Activated CD4-positive, alpha-beta T cell treated with anti-CD3 and anti-CD28 coated beads for 36 hours (primary cell): ENCODE data around the gene PAX5. TPM values are rescaled to one million over a fixed set of nuclear protein-coding genes. Genes with fewer than 3 reads are reported as not detected.
A peak's percentile ranks its signal among the peaks of the same experiment; 100 is the strongest.
"Not testable (repeated sequence)": the region's sequence is repeated elsewhere in the genome, so short reads cannot be mapped to it uniquely, and the experiment has no call there.

Experiments used
- ATAC-seq: fragments of 200-7000 bp; cut with Tn5 transposase; one replicate; pipeline ENCODE4 v1.10.0; 2021; ENCODE audit warnings: mild to moderate bottlenecking, moderate library complexity
- CTCF ChIA-PET: fragments of 350-600 bp; sonication (Branson Sonifier 250); formaldehyde crosslinking; loops from one replicate; lab custom pipeline; 2021; ENCODE audit warnings: antibody characterized with exemption; lab: Charles Lee
- POLR2A ChIA-PET: fragments of 350-600 bp; sonication (Branson Sonifier 250); formaldehyde crosslinking; loops from one replicate; lab custom pipeline; 2021; ENCODE audit warnings: antibody characterized with exemption, inconsistent platforms; lab: Charles Lee
- DNase-seq: peaks from one replicate; pipeline ENCODE4 v3.0.0-alpha.2; 2020
- H3K27ac Mint-ChIP-seq: one replicate; pipeline ENCODE4 v1.8.0; 2021; ENCODE audit warnings: mixed read lengths
- H3K27me3 Mint-ChIP-seq: one replicate; pipeline ENCODE4 v1.8.0; 2021; ENCODE audit warnings: mixed read lengths
- H3K36me3 Mint-ChIP-seq: one replicate; pipeline ENCODE4 v1.8.0; 2021; ENCODE audit warnings: low read depth, mixed read lengths
- H3K4me1 Mint-ChIP-seq: one replicate; pipeline ENCODE4 v1.8.0; 2021; ENCODE audit warnings: mixed read lengths
- H3K4me3 Mint-ChIP-seq: one replicate; pipeline ENCODE4 v1.8.0; 2021; ENCODE audit warnings: mild to moderate bottlenecking, moderate library complexity, mixed read lengths
- H3K9me3 Mint-ChIP-seq: one replicate; pipeline ENCODE4 v1.8.0; 2021; ENCODE audit warnings: low read depth, mixed read lengths
- intact Hi-C, 2 experiments: fragments of 100-400 bp; cut with DNase I in 1 of 2; cut with micrococcal nuclease in 1 of 2; formaldehyde crosslinking; loops; one replicate each; pipeline versions ENCODE4 v1.14.2 to v1.15.1; 2022 to 2024; cut with DNase I, micrococcal nuclease
- total RNA-seq, 2 experiments: library from RNA; stranded (reverse); gene quantifications; one replicate each; pipeline ENCODE4 v1.2.3, GENCODE V29; 2021

Gene PAX5
- total RNA-seq, 2 experiments from 2014 or later = 0.21 to 0.51 TPM

DNA sequence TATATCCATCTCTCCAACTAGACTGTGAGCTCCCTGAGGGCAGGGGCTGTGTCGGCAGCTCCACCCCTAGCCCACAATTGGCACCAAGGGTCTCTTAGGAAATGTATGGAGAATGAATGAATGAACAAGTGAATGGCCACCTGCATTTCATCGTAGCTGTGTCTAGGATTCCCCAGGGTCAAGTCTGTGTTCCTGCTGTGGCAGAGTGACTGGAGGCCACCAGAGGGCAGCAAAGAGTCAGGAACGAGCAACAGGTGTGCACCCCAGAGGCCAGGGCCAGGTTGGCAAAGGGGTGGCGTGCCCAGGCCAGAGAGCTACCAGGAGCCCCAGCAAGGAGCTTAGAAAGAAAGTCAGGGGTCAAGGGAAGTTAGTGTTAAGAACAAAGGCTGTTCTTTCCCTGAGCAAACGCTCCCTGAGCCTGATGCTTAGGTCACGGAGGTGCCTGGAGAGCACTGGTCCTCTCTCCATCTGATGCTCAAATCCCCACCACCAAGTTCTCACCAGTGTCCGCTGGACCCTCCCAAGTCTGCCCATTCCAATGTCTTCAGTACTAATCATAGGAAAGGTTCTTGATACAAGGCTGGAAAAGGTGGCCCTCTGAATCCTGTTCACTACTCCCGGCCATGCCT is 160.7 kb downstream of the PAX5 start:
- ChIA-PET CTCF (interaction anchor here (0.5 to 6.1 kb wide), 47 partner anchors 7 to 519 kb away, joined by 3 to 92 read pairs (median 4); no protein-coding TSS in a partner anchor), POLR2A (interaction anchor here (0.6 kb wide), 1 partner anchor 249 kb away, joined by 4 read pairs; no protein-coding TSS in a partner anchor)
- H3K27me3 Mint-ChIP-seq = peaks cover 2% of the 10 kb centered on the region
- H3K4me3 Mint-ChIP-seq = no peak overlapping the region
- intact Hi-C loops = loop anchor here (1.0 to 10.0 kb wide), 7 partner anchors 49 to 531 kb away; no protein-coding TSS in a partner anchor
- peak; percentile 95 for ATAC-seq
- no peak overlapping the region for H3K27ac Mint-ChIP-seq
- H3K36me3 Mint-ChIP-seq = no peaks in the 10 kb centered on the region
- no peaks in the 10 kb centered on the region for H3K4me1 Mint-ChIP-seq
- peak; percentile 89 for DNase-seq
- H3K9me3 Mint-ChIP-seq = no peaks in the 10 kb centered on the region

DNA sequence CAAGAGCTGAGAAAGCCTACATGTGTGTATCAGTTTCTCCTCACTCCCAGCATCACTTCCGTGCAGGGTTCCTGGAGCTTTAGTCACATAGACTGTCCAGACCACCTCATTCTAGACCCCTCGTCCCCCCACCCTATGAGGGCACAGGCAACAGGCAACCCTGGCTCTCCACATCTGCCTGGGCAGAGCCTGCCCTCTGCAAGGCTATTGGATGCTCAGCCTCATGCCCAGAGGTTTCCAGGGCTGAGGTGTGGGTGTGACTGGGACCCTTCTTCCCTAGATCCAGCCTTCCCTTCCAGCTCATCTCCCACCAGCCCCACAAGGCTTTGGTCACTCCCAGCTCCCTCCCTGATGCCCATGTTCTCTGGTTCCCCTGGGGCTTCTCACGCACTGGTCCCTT is 161.4 kb downstream of the PAX5 start:
- ATAC-seq (no peak), DNase-seq (no peak)
- POLR2A ChIA-PET = interaction anchor here (0.6 kb wide), 1 partner anchor 248 kb away, joined by 4 read pairs; no protein-coding TSS in a partner anchor
- CTCF ChIA-PET = interaction anchor here (0.6 to 6.1 kb wide), 42 partner anchors 12 to 1381 kb away, joined by 3 to 92 read pairs (median 4); no protein-coding TSS in a partner anchor
- intact Hi-C loops = loop anchor here (1.0 to 10.0 kb wide), 7 partner anchors 50 to 532 kb away; no protein-coding TSS in a partner anchor
- Mint-ChIP-seq H3K36me3 (no peaks in the 10 kb centered on the region), H3K27ac (no peak overlapping the region), H3K27me3 (peaks cover 5% of the 10 kb centered on the region), H3K4me3 (no peak overlapping the region), H3K9me3 (no peaks in the 10 kb centered on the region), H3K4me1 (no peaks in the 10 kb centered on the region)

DNA sequence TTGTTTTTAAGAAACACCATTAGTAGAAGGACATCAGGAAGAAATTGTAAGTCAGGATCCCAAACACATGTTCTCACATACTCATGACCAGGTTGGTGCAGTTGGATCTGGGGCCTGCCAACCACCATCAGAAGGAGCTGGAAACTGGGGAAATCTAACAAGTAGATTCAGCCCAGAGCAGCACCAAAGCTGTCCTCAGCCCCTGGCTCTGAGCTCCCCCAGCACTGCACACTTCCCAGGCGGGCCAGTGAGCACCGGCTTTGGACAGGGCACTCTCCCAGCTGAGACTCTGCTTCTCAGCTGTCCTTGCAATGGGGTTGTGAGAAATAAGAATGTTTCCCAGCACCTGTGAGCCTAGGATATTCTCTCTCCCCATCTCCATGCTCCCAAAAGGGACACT is 162.5 kb downstream of the PAX5 start:
- H3K36me3 Mint-ChIP-seq = no peaks in the 10 kb centered on the region
- POLR2A ChIA-PET = no interaction called here
- CTCF ChIA-PET = interaction anchor here (2.2 to 6.1 kb wide), 3 partner anchors 20 to 125 kb away, joined by 14 to 92 read pairs (median 16); no protein-coding TSS in a partner anchor

DNA sequence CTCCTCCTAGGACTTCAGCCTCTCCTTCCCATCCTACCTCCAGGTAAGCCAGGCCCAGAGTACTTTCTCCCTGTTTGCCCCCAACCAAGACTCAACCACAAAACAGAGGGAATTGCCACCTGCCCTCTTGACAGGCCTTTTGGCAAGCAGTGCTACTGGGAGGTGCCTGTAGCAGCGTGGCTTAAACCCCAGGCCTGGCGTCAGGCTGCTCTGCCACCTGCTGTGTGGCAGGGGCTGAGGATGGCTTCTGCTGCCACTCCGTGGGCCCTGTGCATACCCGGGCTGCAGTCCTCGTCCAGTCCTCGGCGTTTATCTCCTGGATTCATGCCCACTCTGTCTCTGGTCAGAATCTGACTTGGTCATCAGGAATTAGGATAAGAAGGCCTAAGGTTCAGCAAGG is 163.1 kb downstream of the PAX5 start:
- intact Hi-C loops = loop anchor here (5.0 to 10.0 kb wide), 6 partner anchors 51 to 534 kb away; no protein-coding TSS in a partner anchor
- Mint-ChIP-seq H3K27ac (no peak overlapping the region), H3K9me3 (no peaks in the 10 kb centered on the region), H3K27me3 (peaks cover 4% of the 10 kb centered on the region), H3K36me3 (no peaks in the 10 kb centered on the region), H3K4me1 (no peaks in the 10 kb centered on the region), H3K4me3 (no peak overlapping the region)
- DNase-seq = no peak
- POLR2A ChIA-PET = no interaction called here
- no peak for ATAC-seq
- CTCF ChIA-PET = interaction anchor here (1.4 to 6.1 kb wide), 2 partner anchors 14 to 119 kb away, joined by 4 to 92 read pairs; no protein-coding TSS in a partner anchor

More for the DNA sequence above, 162.5 kb downstream of the PAX5 start:
- Mint-ChIP-seq H3K27ac (no peak overlapping the region), H3K4me1 (no peaks in the 10 kb centered on the region), H3K27me3 (peaks cover 4% of the 10 kb centered on the region), H3K9me3 (no peaks in the 10 kb centered on the region), H3K4me3 (no peak overlapping the region)
- DNase-seq (no peak), ATAC-seq (no peak)
- intact Hi-C loops = loop anchor here (5.0 to 10.0 kb wide), 6 partner anchors 51 to 533 kb away; no protein-coding TSS in a partner anchor

DNA sequence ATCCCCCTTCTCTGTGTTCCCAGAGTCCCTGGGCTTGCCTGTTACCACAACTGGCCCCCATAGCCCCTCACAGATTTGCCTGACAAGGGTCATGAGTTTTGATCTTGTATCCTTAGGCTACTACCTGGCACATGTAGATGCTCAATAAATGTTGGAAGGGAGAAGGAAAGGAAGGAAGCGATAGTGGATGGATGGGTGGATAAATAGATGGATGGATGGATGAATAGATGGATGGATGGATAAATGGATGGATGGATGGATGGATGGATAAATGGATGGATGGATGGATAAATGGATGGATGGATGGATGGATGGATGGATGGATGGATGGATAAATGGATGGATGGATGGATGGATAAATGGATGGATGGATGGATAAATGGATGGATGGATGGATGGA is 164.5 kb downstream of the PAX5 start:
- POLR2A ChIA-PET, H3K4me3 Mint-ChIP-seq, H3K9me3 Mint-ChIP-seq, H3K27ac Mint-ChIP-seq, H3K36me3 Mint-ChIP-seq, H3K27me3 Mint-ChIP-seq, ATAC-seq, H3K4me1 Mint-ChIP-seq, DNase-seq: not testable (repeated sequence)
- CTCF ChIA-PET = interaction anchor here (0.8 to 1.4 kb wide), 5 partner anchors 10 to 459 kb away, joined by 3 to 4 read pairs (median 3); no protein-coding TSS in a partner anchor
- intact Hi-C loops = loop anchor here (5.0 to 10.0 kb wide), 6 partner anchors 53 to 535 kb away; no protein-coding TSS in a partner anchor

DNA sequence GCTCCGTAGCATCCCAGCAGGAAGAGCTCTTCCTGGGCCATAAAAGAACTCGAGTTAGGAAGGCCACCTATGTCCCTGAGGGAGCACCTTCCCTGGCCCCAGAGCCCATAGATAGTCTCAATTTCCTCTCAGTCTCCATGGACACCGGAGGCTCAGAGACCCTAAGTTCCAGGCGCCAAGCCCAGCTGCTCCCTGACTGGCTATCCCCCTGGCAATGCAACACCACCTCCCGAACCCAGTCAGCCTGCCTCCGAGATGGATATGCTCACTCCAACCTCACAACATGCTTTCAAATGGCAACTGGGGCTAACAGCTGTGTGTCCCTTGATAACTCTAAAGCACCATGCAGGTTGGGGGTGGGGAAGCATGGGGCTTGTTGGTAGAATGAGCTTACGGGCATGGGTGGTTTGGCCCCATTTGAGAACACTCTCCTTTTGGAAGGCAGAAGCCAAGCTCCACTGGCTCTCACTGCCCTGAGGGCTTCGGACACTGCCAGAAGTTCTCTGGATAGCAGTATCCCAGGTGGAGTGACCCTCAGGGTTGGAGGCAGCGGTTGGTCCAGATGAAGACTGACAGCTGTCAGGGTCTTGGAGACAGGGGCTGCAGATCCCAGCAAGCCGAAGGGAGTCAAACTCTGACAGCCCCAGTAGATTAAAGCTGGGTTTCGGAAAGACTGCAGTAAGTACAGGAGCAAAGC is 165.3 kb downstream of the PAX5 start:
- DNase-seq (no peak), ATAC-seq (no peak)
- H3K36me3 Mint-ChIP-seq = no peaks in the 10 kb centered on the region
- H3K27ac Mint-ChIP-seq = no peak overlapping the region
- H3K27me3 Mint-ChIP-seq = peaks cover 4% of the 10 kb centered on the region
- H3K4me3 Mint-ChIP-seq = no peak overlapping the region
- intact Hi-C loops = no loop called here
- CTCF ChIA-PET = interaction anchor here (0.7 to 0.8 kb wide), 2 partner anchors 75 to 460 kb away, joined by 3 to 4 read pairs; no protein-coding TSS in a partner anchor
- H3K9me3 Mint-ChIP-seq = no peaks in the 10 kb centered on the region
- H3K4me1 Mint-ChIP-seq = no peaks in the 10 kb centered on the region
- POLR2A ChIA-PET = no interaction called here

DNA sequence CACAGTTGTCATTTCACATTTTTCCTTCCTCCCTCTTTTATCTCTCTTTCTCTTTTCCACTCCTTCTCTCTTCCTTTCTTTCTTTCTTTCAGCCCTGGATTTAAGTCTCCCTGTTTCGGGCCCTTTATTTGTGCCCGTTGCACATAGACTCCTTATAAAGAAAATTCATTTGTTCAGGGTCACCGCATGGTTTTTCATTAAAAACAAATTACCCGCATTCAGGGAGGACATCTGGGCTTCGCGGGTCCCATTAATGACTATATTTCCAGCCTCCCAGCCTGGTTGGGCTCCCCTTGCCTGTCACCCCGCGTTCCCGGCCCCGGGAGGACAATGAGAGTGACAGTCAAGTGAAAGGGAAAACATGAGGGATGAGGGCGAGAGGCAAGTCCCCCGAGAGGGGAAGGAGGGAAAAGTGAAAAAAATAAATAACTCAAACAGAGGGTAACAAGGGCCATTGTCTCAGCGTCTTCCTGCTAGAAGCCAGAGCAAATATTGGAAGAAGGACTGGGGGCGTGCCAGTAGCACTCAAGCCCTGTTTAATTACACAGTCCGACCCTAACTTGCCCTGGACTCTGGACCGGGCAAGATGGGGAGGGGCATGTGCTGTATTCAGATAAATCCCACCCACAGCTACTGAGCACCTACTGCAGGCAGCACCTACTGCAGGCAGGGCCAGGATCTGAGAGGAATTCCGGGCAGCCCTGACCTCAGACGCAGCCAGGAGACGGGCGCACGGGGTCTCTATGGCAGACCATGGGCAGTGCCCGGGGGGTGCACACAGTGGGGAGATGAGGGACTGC is 166.2 kb downstream of the PAX5 start:
- intact Hi-C loops = no loop called here
- CTCF ChIA-PET = interaction anchor here (0.6 to 0.7 kb wide), 2 partner anchors 128 to 179 kb away, joined by 3 read pairs; no protein-coding TSS in a partner anchor
- Mint-ChIP-seq H3K36me3 (no peaks in the 10 kb centered on the region), H3K9me3 (no peaks in the 10 kb centered on the region), H3K27ac (no peak overlapping the region), H3K4me1 (no peaks in the 10 kb centered on the region), H3K4me3 (no peak overlapping the region), H3K27me3 (peaks cover 4% of the 10 kb centered on the region)
- ATAC-seq (no peak), DNase-seq (no peak)
- POLR2A ChIA-PET = no interaction called here

DNA sequence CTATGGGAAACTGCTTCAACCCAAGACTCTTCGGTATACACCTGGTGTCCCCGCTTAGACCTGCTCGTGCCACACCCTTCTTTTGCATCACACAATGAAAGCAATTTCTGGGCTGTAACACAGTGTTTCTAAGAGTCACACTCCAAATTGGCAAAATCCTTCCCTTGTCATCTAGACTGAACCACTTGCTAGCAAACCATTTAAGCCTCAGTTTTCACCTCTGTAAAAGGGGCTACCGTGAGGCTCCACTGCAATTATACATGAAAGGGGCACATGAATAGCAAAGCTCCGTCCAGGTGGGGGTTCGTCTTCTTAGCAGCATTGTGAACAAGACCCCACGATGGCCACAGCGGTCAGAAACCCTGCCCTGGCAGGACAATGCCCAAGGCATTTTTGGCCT is 166.8 kb downstream of the PAX5 start:
- CTCF ChIA-PET = interaction anchor here (0.6 to 0.7 kb wide), 2 partner anchors 129 to 179 kb away, joined by 3 read pairs; no protein-coding TSS in a partner anchor
- no peaks in the 10 kb centered on the region for H3K9me3 Mint-ChIP-seq
- intact Hi-C loops = no loop called here

DNA sequence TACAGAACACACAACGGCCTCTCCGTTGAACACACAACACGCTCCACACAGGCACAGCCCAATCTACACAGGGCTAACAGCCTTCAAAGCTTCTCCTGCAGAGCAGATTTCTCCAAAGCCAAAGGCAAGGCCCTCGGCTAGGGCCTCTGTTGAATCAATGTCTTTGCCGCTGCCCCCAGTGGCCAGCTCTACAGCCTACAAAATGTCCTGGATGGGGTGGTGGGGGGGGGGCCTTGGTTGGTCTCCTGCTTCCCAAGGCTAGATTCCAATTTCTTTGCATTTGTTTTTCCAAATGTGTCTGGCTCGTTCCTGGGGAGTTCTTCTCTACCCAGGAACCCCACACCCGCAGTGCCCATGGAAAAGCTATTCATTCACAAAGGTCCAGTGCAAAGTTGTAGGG is 167.2 kb downstream of the PAX5 start:
- no peaks in the 10 kb centered on the region for H3K36me3 Mint-ChIP-seq
- H3K9me3 Mint-ChIP-seq = no peaks in the 10 kb centered on the region
- POLR2A ChIA-PET = no interaction called here
- no peak overlapping the region for H3K4me3 Mint-ChIP-seq
- CTCF ChIA-PET = interaction anchor here (0.6 to 1.8 kb wide), 2 partner anchors 8 to 178 kb away, joined by 3 to 8 read pairs; no protein-coding TSS in a partner anchor
- no peaks in the 10 kb centered on the region for H3K4me1 Mint-ChIP-seq
- H3K27me3 Mint-ChIP-seq = peaks cover 4% of the 10 kb centered on the region
- H3K27ac Mint-ChIP-seq = no peak overlapping the region
- intact Hi-C loops = no loop called here
- ATAC-seq (no peak), DNase-seq (no peak)

More for the DNA sequence above, 166.8 kb downstream of the PAX5 start:
- POLR2A ChIA-PET = no interaction called here
- H3K4me3 Mint-ChIP-seq = no peak overlapping the region
- peaks cover 4% of the 10 kb centered on the region for H3K27me3 Mint-ChIP-seq
- DNase-seq (no peak), ATAC-seq (no peak)
- H3K27ac Mint-ChIP-seq = no peak overlapping the region
- no peaks in the 10 kb centered on the region for H3K36me3 Mint-ChIP-seq
- H3K4me1 Mint-ChIP-seq = no peaks in the 10 kb centered on the region

DNA sequence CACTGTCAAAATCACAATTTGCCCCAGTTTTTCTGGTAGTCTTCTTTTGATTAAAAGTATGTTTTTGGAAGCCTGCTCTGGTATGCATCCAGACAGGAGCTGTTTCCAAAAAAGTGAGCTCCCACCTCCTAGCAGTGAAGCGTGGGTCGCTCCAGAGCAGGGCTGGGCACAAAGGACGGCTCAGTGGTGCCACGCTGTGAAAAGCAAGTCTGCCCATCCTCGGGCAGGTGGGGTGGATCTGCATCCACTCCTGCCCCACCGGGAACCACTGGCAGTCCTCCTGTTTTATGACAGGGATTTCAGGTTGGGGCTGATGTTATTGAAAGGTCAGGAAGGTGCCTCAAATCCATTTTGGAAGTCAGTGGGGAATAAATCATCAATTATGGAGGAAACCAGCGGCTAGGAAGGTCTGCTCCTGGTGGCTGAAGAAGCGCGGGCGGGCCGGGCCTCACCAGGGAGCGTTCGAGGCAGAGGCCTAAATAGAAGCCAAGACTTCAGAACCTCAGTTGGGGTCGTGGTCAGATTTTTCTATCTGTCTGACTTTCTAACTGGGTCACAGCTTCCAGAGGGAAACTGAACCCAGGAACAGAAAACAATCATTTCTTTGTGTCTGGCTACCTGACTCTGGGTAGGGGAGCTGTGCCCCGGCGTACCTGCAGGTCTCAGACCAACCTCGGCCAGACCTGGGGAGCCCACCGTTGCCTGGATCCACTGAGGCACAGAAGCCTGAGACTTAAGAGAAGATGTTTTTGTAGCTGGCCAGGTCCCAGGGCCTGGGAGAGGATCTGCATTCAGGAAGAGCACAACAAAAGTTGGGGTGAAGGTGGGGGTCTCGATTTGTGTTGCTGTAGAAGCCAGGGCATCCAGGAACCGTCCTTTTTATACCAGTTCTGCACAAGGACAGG is 168.1 kb downstream of the PAX5 start:
- intact Hi-C loops = no loop called here
- no peaks in the 10 kb centered on the region for H3K4me1 Mint-ChIP-seq
- H3K36me3 Mint-ChIP-seq = no peaks in the 10 kb centered on the region
- POLR2A ChIA-PET = no interaction called here
- H3K27me3 Mint-ChIP-seq = peaks cover 9% of the 10 kb centered on the region
- H3K4me3 Mint-ChIP-seq = no peak overlapping the region
- DNase-seq (no peak), ATAC-seq (no peak)
- CTCF ChIA-PET = interaction anchor here (0.6 to 1.8 kb wide), 5 partner anchors 9 to 1998 kb away, joined by 3 to 8 read pairs (median 4); no protein-coding TSS in a partner anchor
- H3K27ac Mint-ChIP-seq = no peak overlapping the region
- H3K9me3 Mint-ChIP-seq = no peaks in the 10 kb centered on the region
